Aorta (tissue), 5 donors: ENCODE measurements around the gene ZDHHC4. TPM values are rescaled to one million over a fixed set of nuclear protein-coding genes. Genes with fewer than 3 reads are reported as not detected.
A peak's percentile ranks its signal among the peaks of the same experiment; 100 is the strongest.

Experiments
- ATAC-seq: fragments of 200-7000 bp; cut with Tn5 transposase; one replicate; pipeline ENCODE4 v1.9.1; 2022; ENCODE audit warnings: moderate library complexity; ENCODE audit not compliant: low FRiP score
- DNase-seq, 2 donors: peaks; one replicate each; pipeline ENCODE4 v3.0.0-alpha.2; 2020
- H3K27ac ChIP-seq, 2 donors: one replicate each; pipeline ENCODE4 v1.5.1; 2013; ENCODE audit warnings: low read length in 2 of 2, mild to moderate bottlenecking in 2 of 2, moderate library complexity in 2 of 2, control low read depth in 1 of 2, inconsistent platforms in 1 of 2, low read depth in 1 of 2
- H3K27me3 ChIP-seq, 2 donors: one replicate each; pipeline ENCODE4 v1.6.1; 2013; ENCODE audit warnings: control low read depth in 1 of 2, low read length in 1 of 2, mild to moderate bottlenecking in 1 of 2, moderate library complexity in 1 of 2; ENCODE audit not compliant: insufficient read depth in 2 of 2, control insufficient read depth in 1 of 2
- H3K36me3 ChIP-seq, 2 donors: one replicate each; pipeline ENCODE4 v1.6.1; 2013; ENCODE audit warnings: control low read depth in 1 of 2, low read length in 1 of 2, mild to moderate bottlenecking in 1 of 2; ENCODE audit not compliant: insufficient read depth in 2 of 2, control insufficient read depth in 1 of 2
- H3K4me1 ChIP-seq, 2 donors: one replicate each; pipeline ENCODE4 v1.6.1; 2013; ENCODE audit warnings: low read length in 2 of 2, control low read depth in 1 of 2, mild to moderate bottlenecking in 1 of 2, moderate library complexity in 1 of 2; ENCODE audit not compliant: insufficient read depth in 2 of 2, control insufficient read depth in 1 of 2
- H3K4me3 ChIP-seq, 2 donors: one replicate each; pipeline ENCODE4 v1.5.1; 2013; ENCODE audit warnings: low read length in 2 of 2, control low read depth in 1 of 2, mild to moderate bottlenecking in 1 of 2
- H3K9me3 ChIP-seq: one replicate; pipeline ENCODE4 v1.6.1; 2013; ENCODE audit warnings: mild to moderate bottlenecking, low read length; ENCODE audit not compliant: control insufficient read depth
- WGBS, 2 donors: extraction: QIAGEN DNeasy Blood & Tissue Kit; methylation state at CpG; one replicate each; pipeline ENCODE4 v1.1.7; 2013; 5-methylcytosine and 5-hydroxymethylcytosine counted together
- intact Hi-C, 2 donors: fragments of 100-400 bp; cut with DNase I; formaldehyde crosslinking; loops; one replicate each; pipeline versions ENCODE4 v1.14.2 to v1.15.0; 2022
- polyA plus RNA-seq, 2 donors: library from polyadenylated mRNA; stranded (reverse); fragments of 200-250 nt; gene quantifications; one replicate each; pipeline ENCODE4 v1.2.3, GENCODE V29; 2013
- total RNA-seq, 2 donors: library from RNA; stranded (reverse); fragmentation: NEBNext Ultra II Directional; extraction: Animal tissue kit (Norgen Biotek cat#: 25700); gene quantifications; one replicate each; pipeline ENCODE4 v1.2.1, GENCODE V29; 2021
- donor health status: healthy with polysubstance abuse.
- donor health status: Bipolar disorder and iron deficiency.
- donor health status: DM: no; HTN: no; CAD: no.
- donor health status: DM: no; HTN: no; CAD: no.
- donor health status: DM: yes; HTN: yes; CAD: no.

Gene ZDHHC4
- total and polyA plus RNA-seq, 4 donors = 33.8 to 49.8 (median 42.5) TPM

DNA sequence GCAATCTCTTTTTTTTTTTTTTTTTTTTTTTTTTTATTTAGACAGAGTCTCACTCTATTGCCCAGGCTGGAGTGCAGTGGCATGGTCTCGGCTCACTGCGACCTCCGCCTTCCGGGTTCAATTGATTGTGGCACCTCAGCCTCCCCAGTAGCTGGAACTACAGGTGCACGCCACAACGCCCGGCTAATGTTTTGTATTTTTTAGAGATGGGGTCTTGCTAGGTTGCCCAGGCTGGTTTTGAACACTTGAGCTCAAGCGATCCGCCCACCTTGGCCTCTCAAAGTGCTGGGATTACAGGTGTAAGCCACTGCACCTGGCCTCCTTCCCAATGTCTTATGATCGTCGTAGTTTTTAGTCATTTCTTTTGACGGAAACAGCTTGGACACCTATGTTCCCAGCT, 31.5 kb downstream of the ZDHHC4 start:
- Histone ChIP-seq H3K36me3 (no peaks in the 10 kb centered on the region), H3K27me3 (no peaks in the 10 kb centered on the region), H3K9me3 (no peaks in the 10 kb centered on the region), H3K4me3 (no peak overlapping the region), H3K4me1 (no peaks in the 10 kb centered on the region), H3K27ac (no peak overlapping the region)
- 92 to 93% methylated on average over 12 of the region's 12 CpGs for WGBS, 2 donors
- no peak for DNase-seq
- intact Hi-C loops = no loop called here
- ATAC-seq = no peak

DNA sequence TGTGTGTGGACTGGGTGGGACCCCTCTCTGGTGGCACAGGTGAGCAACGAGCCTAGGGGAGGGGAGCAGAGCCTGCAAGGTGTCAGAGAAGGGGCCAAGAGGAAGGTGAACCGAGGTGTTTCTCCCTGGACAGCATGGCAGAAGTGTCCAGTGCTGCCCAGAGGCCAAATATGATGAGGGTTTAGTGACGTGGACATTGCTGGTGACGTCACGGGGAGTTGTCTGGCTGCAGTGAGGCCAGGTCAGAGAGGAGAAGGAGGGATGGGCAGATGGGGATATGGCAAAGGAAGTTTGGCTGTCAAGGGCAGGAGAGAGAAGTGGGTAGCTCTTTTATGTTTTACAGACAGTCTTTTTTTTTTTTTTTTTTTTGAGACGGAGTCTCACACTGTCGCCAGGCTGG, 35.6 kb downstream of the ZDHHC4 start:
- Histone ChIP-seq H3K4me1 (no peaks in the 10 kb centered on the region), H3K27ac (no peak overlapping the region), H3K36me3 (no peaks in the 10 kb centered on the region), H3K9me3 (no peaks in the 10 kb centered on the region), H3K4me3 (no peak overlapping the region), H3K27me3 (no peaks in the 10 kb centered on the region)
- 66 to 81% methylated on average over 6 to 7 of the region's 7 CpGs for WGBS, 2 donors
- no peak for ATAC-seq
- intact Hi-C loops = no loop called here
- no peak for DNase-seq

DNA sequence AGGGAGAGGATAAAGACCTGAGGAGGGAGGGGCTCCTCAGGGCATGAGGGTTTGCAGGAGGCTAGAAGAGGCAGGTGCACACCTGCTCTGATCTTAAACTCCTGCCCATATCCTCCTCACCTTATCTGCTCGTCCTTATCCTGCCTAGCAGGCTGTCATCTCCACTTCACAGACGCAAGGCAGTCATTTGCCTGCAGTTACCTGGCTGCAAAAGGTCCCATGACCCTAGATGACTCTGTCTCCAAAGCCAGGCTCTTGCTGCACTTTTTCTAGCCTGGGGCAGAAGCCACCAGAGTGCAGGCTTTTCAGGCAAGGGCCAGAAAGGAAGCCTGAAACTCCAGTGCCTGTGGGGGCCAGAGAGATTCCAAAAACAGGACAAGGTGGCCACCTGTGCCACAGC, 36.5 kb downstream of the ZDHHC4 start:
- Histone ChIP-seq H3K4me1 (no peaks in the 10 kb centered on the region), H3K9me3 (no peaks in the 10 kb centered on the region), H3K27me3 (no peaks in the 10 kb centered on the region), H3K27ac (no peak overlapping the region), H3K36me3 (no peaks in the 10 kb centered on the region), H3K4me3 (no peak overlapping the region)
- DNase-seq (no peak), ATAC-seq (no peak)
- intact Hi-C loops = no loop called here
- 32 to 66% methylated on average over 2 of the region's 2 CpGs for WGBS, 2 donors

DNA sequence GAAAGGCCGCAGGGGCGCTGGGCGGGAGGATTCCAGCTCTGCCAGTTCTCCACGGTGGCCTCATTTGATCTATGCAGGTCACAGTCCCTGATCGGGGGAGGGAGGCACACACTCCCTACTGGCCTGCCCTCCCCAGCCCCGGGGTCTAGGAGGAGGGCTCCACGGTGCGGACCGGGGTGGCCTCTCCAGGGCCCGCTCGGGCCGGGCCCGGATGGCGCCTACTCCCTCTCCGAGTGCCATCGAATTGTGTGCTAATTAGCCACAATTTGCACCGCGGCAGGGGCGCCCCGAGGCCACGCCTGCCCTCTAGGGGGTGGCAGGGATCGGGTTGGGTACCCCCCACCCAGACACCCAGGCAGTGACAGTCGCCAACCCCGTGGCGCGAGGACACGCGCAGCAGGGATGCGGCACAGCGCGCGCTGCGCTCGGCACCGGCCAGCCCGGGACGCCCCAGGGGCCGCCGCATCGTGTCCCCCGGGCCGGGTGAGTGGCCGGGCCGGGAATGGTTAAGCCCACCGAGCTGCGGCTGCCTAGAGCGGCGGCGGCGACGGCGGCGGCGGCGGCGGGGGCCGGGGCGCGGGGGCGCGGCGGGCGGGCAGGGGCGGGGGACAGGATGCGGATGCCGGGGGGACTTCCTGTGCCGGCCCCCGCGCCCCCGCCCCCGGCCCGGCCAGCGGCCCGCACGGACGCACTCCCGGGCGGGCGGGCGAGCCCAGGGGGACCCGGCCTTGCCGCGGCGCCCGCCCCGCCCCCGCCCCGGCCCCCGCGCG, 37.9 kb downstream of the ZDHHC4 start, which contains the start of gene ZNF853:
Gene ZNF853, plus strand, starts transcription at position 658 of the 770 bp plus-strand sequence. CDS start 565 bp downstream, outside the sequence.
- intact Hi-C loops = no loop called here
- H3K4me3 ChIP-seq = peak within 1 kb of the TSS; percentile 67 to 80
- no peak for DNase-seq
- no peak within 1 kb of the TSS for H3K27ac ChIP-seq
- no peaks in the 10 kb centered on the region for H3K4me1 ChIP-seq
- 5 to 8% methylated on average over 40 to 91 of the region's 91 CpGs for WGBS, 2 donors
- ATAC-seq = no peak
- no peaks in the 10 kb centered on the region for H3K9me3 ChIP-seq
- H3K36me3 ChIP-seq = no peaks in the 10 kb centered on the region
- no peaks in the 10 kb centered on the region for H3K27me3 ChIP-seq

DNA sequence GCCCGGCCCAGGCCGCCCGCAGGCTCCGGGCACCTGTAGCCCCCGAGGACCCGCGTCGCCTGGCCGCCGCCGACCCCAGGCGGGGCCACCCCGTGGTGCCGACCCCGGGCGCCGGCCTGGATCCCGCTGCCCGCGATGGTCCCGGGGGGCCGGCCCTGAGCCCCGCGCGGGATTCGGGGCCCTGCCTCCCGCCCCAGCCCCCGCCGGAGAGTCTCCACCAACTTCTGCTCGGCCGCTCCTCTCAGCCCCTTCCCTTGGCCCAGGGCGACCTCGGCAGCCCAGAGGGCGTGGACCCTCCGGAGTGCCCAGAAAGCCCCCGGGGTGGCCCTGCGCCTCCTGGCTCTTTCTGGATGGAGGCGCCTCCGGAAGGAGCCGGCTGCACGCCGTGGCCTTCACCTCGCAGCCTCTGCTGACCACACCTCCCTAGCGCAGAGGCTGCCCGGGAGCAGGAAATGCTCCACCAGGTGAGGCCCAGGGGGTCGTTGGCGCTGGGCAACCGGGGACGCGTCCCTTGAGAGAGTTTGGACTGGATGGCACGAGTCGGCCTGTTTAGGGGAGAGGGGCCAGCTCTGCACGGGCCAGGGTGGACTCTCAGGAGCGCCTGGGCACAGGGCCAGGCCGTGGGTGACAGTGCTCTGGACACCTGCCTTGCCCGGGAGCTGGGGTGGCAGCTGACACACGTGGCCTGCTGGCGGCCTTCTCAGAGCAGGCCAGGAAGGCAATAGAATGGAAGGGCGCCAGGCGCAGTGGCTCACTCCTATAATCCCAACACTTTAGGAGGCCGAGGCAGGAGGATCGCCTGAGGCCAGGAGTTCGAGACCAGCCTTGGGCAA, 38.7 kb downstream of the ZDHHC4 start:
- Histone ChIP-seq H3K4me1 (no peaks in the 10 kb centered on the region), H3K27me3 (no peaks in the 10 kb centered on the region), H3K36me3 (no peaks in the 10 kb centered on the region), H3K4me3 (peak overlapping the region; percentile 67 to 80), H3K27ac (no peak overlapping the region), H3K9me3 (no peaks in the 10 kb centered on the region)
- DNase-seq = no peak
- intact Hi-C loops = no loop called here
- WGBS, 2 donors = 7 to 11% methylated on average over 37 to 63 of the region's 63 CpGs
- peak; percentile 14 for ATAC-seq

DNA sequence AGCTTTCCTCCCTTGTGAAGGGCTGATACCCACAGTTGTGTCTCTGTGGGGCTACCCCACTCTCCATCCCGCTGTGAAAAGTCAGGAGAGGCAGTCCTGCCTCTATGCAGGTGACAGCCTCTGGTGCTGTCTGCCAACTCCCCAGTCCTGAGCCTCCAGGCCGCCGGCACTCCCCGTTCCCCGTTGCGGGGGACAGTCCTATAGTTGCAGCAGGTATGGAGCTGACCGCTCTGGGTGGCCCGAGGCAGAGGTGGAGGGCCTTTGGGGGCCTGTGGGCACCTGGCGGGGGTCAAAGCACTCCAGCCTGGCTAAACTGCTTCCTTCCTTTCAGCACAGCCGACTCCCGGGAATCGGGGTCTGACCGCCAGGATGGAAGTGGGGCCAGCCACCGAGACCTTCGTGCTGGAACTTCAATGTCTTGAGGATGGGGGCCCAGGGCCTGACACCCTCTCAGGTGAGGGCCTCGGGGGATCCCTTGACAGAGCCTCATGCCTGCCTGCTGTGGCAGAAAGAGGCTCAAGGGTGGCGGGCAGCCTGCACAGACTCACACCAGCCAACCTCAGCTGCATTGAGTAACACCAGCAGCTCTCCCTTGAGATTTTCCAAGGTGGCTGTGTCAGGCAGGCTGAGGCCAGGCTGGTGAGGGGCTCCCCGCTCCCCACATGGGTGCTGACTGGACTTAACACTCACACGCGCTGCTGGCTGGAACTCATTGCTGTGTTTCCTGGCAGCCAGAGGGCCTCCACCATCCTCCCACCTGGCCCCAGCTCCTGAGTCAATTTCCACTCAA, 39.8 kb downstream of the ZDHHC4 start:
- Histone ChIP-seq H3K27me3 (no peaks in the 10 kb centered on the region), H3K4me1 (no peaks in the 10 kb centered on the region), H3K27ac (no peak overlapping the region), H3K4me3 (no peak overlapping the region), H3K9me3 (no peaks in the 10 kb centered on the region), H3K36me3 (peaks cover 0 to 9% of the 10 kb centered on the region in 2 donors)
- intact Hi-C loops = no loop called here
- DNase-seq = no peak
- ATAC-seq = no peak
- 88% methylated on average over 20 of the region's 20 CpGs for WGBS, 2 donors

DNA sequence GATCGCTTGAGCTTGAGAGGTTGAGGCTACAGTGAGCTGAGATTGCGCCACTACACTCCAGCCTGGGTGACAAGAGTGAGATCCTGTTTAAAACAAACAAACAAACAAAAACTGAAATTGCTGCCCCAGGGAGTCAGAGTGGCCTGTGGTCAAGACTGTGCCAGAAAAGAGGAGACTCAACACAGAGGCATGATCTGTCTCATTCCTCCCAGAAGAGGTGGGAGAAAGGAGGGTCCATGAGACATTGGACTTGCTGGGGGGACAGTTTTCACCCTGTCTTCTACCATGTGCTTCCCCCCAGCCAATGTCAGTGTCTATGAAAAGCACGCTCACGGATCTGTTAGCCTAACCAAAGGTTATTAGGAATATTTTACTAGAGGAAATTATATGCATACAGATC, 41.4 kb downstream of the ZDHHC4 start:
- Histone ChIP-seq H3K4me3 (no peak overlapping the region), H3K36me3 (peaks cover 4 to 9% of the 10 kb centered on the region in 2 donors), H3K27me3 (no peaks in the 10 kb centered on the region), H3K4me1 (no peaks in the 10 kb centered on the region), H3K27ac (no peak overlapping the region), H3K9me3 (no peaks in the 10 kb centered on the region)
- 73 to 76% methylated on average over 4 of the region's 4 CpGs for WGBS, 2 donors
- no peak for ATAC-seq
- DNase-seq = no peak
- intact Hi-C loops = no loop called here

DNA sequence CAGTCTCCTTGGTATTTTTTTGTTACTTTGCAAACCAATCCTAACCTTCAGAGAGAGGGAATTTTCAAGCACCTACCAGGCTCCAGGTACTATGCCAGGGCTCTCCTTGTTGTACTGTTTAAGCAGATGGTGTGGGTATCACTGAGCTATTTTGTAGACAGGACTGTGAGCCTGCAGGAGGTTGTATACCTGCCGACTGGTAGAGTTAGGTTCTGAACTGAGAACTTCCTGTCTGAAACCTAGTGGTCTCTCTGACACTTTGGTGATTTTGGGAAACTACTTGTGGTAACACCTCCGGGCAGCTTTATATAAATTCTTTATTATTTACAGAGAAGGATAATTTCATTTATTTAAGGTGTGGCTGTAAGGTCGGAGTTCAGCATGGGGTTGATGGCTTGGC, 42.7 kb downstream of the ZDHHC4 start:
- H3K4me3 ChIP-seq = no peak overlapping the region
- no peak overlapping the region for H3K27ac ChIP-seq
- peaks cover 4 to 12% of the 10 kb centered on the region in 2 donors for H3K36me3 ChIP-seq
- no peaks in the 10 kb centered on the region for H3K4me1 ChIP-seq
- intact Hi-C loops = no loop called here
- WGBS, 2 donors = 86 to 92% methylated on average over 3 of the region's 3 CpGs
- H3K27me3 ChIP-seq = no peaks in the 10 kb centered on the region
- no peak for DNase-seq
- ATAC-seq = no peak
- no peaks in the 10 kb centered on the region for H3K9me3 ChIP-seq
